Progenitor cell of endocrine pancreas (in vitro differentiated cells): ENCODE data around the gene ADGRL3. TPM values are rescaled to one million over a fixed set of nuclear protein-coding genes. Genes with fewer than 3 reads are reported as not detected.
"Not testable (repeated sequence)": the region's sequence is repeated elsewhere in the genome, so short reads cannot be mapped to it uniquely, and the experiment has no call there.

Experiments used
- DNase-seq: peaks from one replicate; pipeline ENCODE4 v3.0.0; 2021; ENCODE audit warnings: low spot score; ENCODE audit not compliant: unreplicated experiment
- H3K27ac Mint-ChIP-seq: 2 replicates; pipeline ENCODE4 v1.8.0; 2021; ENCODE audit warnings: mild to moderate bottlenecking, moderate library complexity, mixed read lengths
- H3K27me3 Mint-ChIP-seq: 2 replicates; pipeline ENCODE4 v1.8.0; 2021; ENCODE audit warnings: mixed read lengths
- H3K36me3 Mint-ChIP-seq: 2 replicates; pipeline ENCODE4 v1.8.0; 2022; ENCODE audit warnings: mixed read lengths; ENCODE audit not compliant: insufficient read depth
- H3K4me1 Mint-ChIP-seq: 2 replicates; pipeline ENCODE4 v1.8.0; 2021; ENCODE audit warnings: low read depth, mixed read lengths
- H3K4me3 Mint-ChIP-seq: 2 replicates; pipeline ENCODE4 v1.8.0; 2021; ENCODE audit warnings: low read depth, mild to moderate bottlenecking, moderate library complexity, mixed read lengths
- H3K9me3 Mint-ChIP-seq: 2 replicates; pipeline ENCODE4 v1.8.0; 2021; ENCODE audit warnings: low read depth, mixed read lengths
- total RNA-seq: library from RNA; stranded (reverse); gene quantifications from 2 replicates; pipeline ENCODE4 v1.2.1, GENCODE V29; 2021
- TF ChIP-seq, protein P1 (sequence below): fragments of 200-600 bp; sonication (generic); IDR thresholded peaks from one replicate; pipeline ENCODE4 v1.5.0; 2021; ENCODE audit warnings: antibody characterized with exemption, mild to moderate bottlenecking; ENCODE audit not compliant: unreplicated experiment

ADGRL3 gene
- total RNA-seq, 1 donor from 2014 or later = 5.6 TPM

DNA sequence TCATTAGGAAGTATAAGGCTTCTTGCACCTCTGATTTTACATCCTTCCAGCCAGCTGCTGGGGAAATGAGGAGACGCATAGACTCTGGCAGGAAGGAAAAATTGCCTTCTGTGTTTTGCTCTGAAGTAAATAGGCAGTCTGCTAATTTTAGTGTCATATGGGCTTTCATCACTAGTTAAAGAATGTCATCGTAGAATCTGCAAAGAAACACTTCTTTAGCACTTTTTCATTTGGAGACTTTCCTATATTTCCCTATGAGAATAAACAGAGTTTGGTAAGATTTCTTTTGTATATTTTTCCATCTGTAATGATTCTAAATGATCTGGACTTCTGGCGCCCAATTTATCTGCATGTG, 3.3 kb downstream of the ADGRL3 start:
- H3K36me3 Mint-ChIP-seq = no peaks in the 10 kb centered on the region
- no peaks in the 10 kb centered on the region for H3K9me3 Mint-ChIP-seq
- peaks cover 61% of the 10 kb centered on the region for H3K27me3 Mint-ChIP-seq
- H3K4me3 Mint-ChIP-seq = peak overlapping the region; percentile 99
- H3K27ac Mint-ChIP-seq = no peak overlapping the region
- TF ChIP-seq, protein P1, sequence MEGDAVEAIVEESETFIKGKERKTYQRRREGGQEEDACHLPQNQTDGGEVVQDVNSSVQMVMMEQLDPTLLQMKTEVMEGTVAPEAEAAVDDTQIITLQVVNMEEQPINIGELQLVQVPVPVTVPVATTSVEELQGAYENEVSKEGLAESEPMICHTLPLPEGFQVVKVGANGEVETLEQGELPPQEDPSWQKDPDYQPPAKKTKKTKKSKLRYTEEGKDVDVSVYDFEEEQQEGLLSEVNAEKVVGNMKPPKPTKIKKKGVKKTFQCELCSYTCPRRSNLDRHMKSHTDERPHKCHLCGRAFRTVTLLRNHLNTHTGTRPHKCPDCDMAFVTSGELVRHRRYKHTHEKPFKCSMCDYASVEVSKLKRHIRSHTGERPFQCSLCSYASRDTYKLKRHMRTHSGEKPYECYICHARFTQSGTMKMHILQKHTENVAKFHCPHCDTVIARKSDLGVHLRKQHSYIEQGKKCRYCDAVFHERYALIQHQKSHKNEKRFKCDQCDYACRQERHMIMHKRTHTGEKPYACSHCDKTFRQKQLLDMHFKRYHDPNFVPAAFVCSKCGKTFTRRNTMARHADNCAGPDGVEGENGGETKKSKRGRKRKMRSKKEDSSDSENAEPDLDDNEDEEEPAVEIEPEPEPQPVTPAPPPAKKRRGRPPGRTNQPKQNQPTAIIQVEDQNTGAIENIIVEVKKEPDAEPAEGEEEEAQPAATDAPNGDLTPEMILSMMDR = no peak
- peaks cover 24% of the 10 kb centered on the region for H3K4me1 Mint-ChIP-seq
- DNase-seq = no peak

DNA sequence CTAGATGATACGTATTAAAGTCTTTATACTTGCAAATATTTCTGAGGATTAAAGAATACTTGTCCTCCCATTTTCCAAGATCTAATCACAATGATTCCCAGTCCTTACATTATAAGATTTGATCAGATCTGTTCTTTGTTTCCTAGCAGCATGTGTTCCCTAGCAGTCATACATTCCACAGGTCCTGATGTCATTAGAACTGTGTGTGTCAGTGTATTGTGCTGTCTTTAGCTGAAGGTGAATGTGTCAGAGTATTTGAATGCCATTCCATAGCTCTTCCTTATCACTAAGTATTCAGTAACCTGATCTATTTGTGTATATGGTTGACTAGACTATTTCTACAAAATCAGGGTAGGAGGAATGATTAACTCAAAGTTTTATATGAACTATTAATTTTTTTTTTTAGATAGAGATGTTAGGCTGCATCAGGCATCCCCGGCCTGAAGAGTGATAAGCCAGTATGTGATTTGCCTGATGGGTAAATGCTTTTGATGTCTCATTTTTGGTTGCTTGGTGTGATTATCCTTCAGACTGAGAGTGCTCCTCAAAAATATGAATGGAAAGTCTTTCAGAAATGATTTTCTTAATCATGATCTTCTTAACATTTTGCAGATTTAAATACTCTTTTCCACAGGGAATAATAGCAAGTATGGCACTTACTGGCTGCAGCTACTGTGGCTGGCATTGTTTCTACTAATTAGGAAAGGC, 4.4 kb downstream of the ADGRL3 start:
- no peak overlapping the region for H3K4me3 Mint-ChIP-seq
- no peaks in the 10 kb centered on the region for H3K36me3 Mint-ChIP-seq
- H3K9me3 Mint-ChIP-seq = no peaks in the 10 kb centered on the region
- H3K4me1 Mint-ChIP-seq = peaks cover 24% of the 10 kb centered on the region
- TF ChIP-seq, protein P1 = no peak
- H3K27me3 Mint-ChIP-seq = peaks cover 51% of the 10 kb centered on the region
- H3K27ac Mint-ChIP-seq = no peak overlapping the region
- no peak for DNase-seq

DNA sequence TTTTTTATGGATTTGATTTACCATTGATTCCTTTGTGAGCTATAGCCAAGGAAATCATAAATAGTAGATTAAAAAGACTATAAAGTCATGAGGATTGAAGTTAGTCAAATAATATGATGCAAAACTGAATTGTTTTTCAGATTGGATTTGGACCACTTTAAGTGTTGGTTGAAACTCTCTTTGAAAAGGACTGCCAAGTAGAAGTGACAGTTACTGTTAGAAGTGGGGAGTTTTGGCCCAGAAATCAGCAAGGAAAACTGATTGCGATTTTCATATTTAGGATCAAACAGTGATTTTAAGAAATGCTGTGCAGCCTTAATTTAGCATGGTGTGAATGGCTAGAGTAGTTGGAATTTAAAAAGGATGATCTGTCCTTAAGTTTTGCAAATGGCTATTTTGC, 4.9 kb downstream of the ADGRL3 start:
- DNase-seq = no peak
- Mint-ChIP-seq H3K27ac (no peak overlapping the region), H3K27me3 (peaks cover 47% of the 10 kb centered on the region), H3K9me3 (no peaks in the 10 kb centered on the region), H3K4me3 (no peak overlapping the region), H3K4me1 (peaks cover 25% of the 10 kb centered on the region), H3K36me3 (no peaks in the 10 kb centered on the region)
- TF ChIP-seq, protein P1 = no peak

DNA sequence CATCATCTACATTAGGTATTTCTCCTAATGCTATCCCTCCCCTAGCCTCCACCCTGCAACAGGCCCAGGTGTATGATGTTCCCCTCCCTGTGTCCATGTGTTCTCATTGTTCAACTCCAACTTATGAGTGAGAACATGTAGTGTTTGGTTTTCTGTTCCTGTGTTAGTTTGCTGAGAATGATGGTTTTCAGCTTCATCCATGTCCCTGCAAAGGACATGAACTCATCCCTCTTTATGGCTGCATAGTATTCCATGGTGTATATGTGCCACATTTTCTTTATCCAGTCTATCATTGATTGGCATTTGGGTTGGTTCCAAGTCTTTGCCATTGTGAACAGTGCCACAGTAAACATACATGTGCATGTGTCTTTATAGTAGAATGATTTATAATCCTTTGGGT, 7.0 kb downstream of the ADGRL3 start:
- not testable (repeated sequence) for H3K9me3 Mint-ChIP-seq, DNase-seq, H3K36me3 Mint-ChIP-seq, H3K27ac Mint-ChIP-seq, H3K4me3 Mint-ChIP-seq
- Mint-ChIP-seq H3K27me3 (peaks cover 47% of the 10 kb centered on the region), H3K4me1 (peaks cover 24% of the 10 kb centered on the region)

DNA sequence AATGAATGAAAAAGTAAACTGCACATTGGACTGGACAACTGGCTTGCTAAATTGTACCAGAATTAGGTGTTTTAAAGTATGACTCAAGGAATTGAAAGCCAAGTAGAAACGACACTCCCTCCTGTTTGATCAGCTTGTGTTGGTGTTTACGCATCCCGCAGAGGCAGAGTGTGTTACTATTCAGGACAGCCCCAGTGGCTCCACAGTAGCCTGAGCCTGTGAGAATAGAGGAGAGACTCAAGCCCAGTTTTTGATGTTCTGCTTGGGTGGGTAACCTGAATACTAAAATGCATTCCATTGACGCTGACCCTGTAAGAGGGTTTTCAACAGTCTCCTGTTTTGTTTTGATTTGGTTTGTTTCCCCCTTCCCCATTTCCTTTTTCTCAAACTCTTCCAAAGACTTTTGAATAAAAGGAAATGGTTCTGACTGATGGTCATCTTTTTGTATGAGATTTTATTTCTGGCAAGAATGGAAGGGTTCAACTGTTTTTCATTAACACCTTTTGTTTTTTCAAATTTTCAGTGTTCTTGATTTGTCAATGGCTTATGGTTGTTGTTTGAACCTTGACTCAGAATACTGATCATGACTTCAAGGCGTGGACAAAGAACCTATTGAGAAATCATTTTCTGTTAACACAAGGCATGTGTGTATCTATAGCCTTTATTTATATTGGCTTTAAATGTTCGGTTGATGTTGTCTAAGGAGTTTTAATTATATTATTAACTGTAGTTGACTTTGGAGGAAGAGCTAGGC, 10.2 kb downstream of the ADGRL3 start:
- no peaks in the 10 kb centered on the region for H3K9me3 Mint-ChIP-seq
- H3K4me3 Mint-ChIP-seq = no peak overlapping the region
- no peak for DNase-seq
- H3K27ac Mint-ChIP-seq = no peak overlapping the region
- TF ChIP-seq, protein P1 = no peak
- H3K36me3 Mint-ChIP-seq = no peaks in the 10 kb centered on the region
- peaks cover 16% of the 10 kb centered on the region for H3K27me3 Mint-ChIP-seq
- H3K4me1 Mint-ChIP-seq = peaks cover 9% of the 10 kb centered on the region
